CD4-positive, alpha-beta T cell treated with Interferon gamma for 1 hour (primary cell): ENCODE measurements around the gene ADGRV1.

Experiments
- DNase-seq: peaks from one replicate; pipeline ENCODE4 v3.0.0-alpha.2; 2020

ADGRV1 gene

GRCh38 chr5:91187032-91187431 is 628.4 kb downstream of the ADGRV1 start:
- DNase-seq, result no peak

- no peak for DNase-seq
These were observed 630.2 kb downstream of the ADGRV1 start for GRCh38 chr5:91188755-91189154.

DNA sequence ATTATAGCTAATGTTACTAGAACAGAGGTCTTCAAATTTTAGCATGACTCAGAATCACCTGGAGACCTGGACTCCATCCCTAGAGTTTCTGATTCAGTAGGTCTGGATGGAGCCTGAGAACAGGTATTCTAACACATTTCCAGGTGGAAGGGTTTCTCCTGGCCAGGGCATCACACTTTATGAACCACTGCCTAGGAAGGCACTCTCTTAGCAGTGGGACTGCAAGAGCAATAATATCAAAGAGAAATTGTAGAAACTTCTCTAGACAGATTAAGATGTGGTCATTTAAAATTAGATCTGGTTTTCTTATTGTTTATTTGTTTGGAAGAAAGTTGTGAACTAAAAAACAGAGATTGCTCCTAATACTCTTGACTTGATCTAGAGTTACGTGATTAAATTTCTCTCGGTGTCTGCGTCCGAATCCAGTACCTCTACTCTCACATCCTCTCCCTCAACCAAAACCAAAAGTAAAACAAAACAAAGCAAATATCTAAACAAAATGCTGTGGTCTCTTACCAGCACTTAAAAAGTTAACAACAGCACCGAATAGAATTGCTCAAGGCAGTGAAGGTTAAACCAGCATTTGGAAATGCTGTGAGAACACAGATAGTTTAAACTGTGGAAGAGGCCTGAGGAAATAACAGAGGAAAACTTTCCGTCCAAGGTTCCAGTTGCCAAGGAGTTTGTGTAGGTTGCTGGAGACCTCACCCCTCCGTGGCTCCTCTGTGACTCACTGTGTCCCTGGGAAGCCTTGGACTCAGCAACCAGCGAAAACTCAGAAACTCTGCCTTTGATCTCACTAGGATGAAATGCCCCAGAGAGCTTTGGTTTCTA is 631.1 kb downstream of the ADGRV1 start:
- DNase-seq, result no peak

GRCh38 chr5:91190314-91190690 is 631.7 kb downstream of the ADGRV1 start:
- no peak for DNase-seq

GRCh38 chr5:91194824-91195381 is 636.3 kb downstream of the ADGRV1 start:
- DNase-seq, result no peak

- no peak for DNase-seq
These were observed 642.1 kb downstream of the ADGRV1 start for GRCh38 chr5:91200692-91201091.

- no peak for DNase-seq
These were observed 647.5 kb downstream of the ADGRV1 start for GRCh38 chr5:91206103-91206502.

- no peak for DNase-seq
These were observed 648.1 kb downstream of the ADGRV1 start for GRCh38 chr5:91206734-91207133.

- no peak for DNase-seq
These were observed 648.7 kb downstream of the ADGRV1 start for GRCh38 chr5:91207248-91207647.

DNA sequence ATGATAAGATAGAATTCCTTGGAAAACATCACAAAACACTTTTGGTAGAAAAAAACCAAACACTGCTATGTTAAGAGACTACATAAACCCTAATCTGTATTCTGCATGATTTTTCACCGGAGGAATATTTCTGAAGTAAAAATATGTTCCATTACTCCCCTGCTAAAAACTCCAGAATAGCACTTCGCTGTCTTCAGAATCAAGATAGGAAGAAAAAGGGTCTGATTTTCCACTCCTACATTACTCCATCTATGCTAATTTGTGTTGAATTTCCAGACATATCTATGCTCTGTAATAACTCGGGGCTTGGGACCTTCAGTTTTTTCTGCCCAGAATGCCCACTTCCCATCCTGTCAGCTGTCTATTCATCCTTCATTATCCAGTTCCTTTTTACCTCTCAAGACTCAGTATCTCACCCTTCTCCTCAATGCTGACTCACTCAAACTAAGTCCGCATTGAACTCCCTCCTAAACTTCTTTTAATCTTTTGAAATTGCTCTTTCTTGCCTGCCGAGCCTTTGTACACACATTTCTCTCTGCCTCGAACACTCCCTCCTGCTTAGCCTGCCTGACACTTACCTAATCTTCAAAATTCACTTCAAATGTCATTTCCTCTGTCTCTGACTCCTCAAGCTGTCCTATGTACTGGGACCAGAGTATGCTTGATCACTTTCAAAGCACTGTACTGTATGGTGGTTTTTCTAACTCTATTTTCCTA is 653.6 kb downstream of the ADGRV1 start:
- no peak for DNase-seq

- no peak for DNase-seq
These were observed 654.1 kb downstream of the ADGRV1 start for GRCh38 chr5:91212714-91213092.
